ENCODE results near the gene RGS7. TPM values are rescaled to one million over a fixed set of nuclear protein-coding genes. Genes with fewer than 3 reads are reported as not detected.
"Not testable (repeated sequence)": the region's sequence is repeated elsewhere in the genome, so short reads cannot be mapped to it uniquely, and the experiment has no call there.

RGS7 gene
- total RNA-seq, 2 donors from 2014 or later, result 0.26 to 0.99 TPM

GRCh38 chr1:241229711-241230110 is 127.3 kb downstream of the RGS7 start:
- Histone ChIP-seq H3K27ac (peak overlapping the region in 1 of 4 donors; percentile 29), H3K4me3 (no peak overlapping the region), H3K36me3 (replicated peaks in 1 of 2; ENCODE audit: insufficient read depth in 1 of 2, low read depth in 2 of 2) (no peaks in the 10 kb centered on the region), H3K27me3 (no peaks in the 10 kb centered on the region), H3K4me1 (no peaks in the 10 kb centered on the region), H3K9me3 (no peaks in the 10 kb centered on the region)
- no peak for TF ChIP-seq POLR2A (IDR thresholded peaks at IDR 0.05)
- no peak for TF ChIP-seq CTCF (IDR thresholded peaks at IDR 0.05)
- intact Hi-C loops (cut with DNase I), result no loop called here
- 39 to 48% methylated on average over 5 of the region's 5 CpGs for WGBS, 2 donors
- DNase-seq (no peak), ATAC-seq (no peak)

GRCh38 chr1:241229216-241229615 is 127.8 kb downstream of the RGS7 start:
- ATAC-seq, result peak; percentile 53
- Histone ChIP-seq H3K36me3 (replicated peaks in 1 of 2; ENCODE audit: insufficient read depth in 1 of 2, low read depth in 2 of 2) (no peaks in the 10 kb centered on the region), H3K4me3 (no peak overlapping the region), H3K27ac (peak overlapping the region in 1 of 4 donors; percentile 29), H3K9me3 (no peaks in the 10 kb centered on the region), H3K4me1 (no peaks in the 10 kb centered on the region), H3K27me3 (no peaks in the 10 kb centered on the region)
- intact Hi-C loops (cut with DNase I), result no loop called here
- peak; percentile 15 to 35 (median 34) for DNase-seq
- WGBS, 2 donors, result 17 to 23% methylated on average over 11 of the region's 11 CpGs
- TF ChIP-seq CTCF (IDR thresholded peaks at IDR 0.05) (no peak), POLR2A (IDR thresholded peaks at IDR 0.05) (no peak)

GRCh38 chr1:241228339-241228738 is 128.7 kb downstream of the RGS7 start:
- DNase-seq (no peak), ATAC-seq (no peak)
- intact Hi-C loops (cut with DNase I), result no loop called here
- H3K9me3 ChIP-seq, result no peaks in the 10 kb centered on the region
- TF ChIP-seq POLR2A (IDR thresholded peaks at IDR 0.05) (no peak), CTCF (IDR thresholded peaks at IDR 0.05) (no peak)
- no peak overlapping the region for H3K4me3 ChIP-seq
- H3K4me1 ChIP-seq, result no peaks in the 10 kb centered on the region
- no peaks in the 10 kb centered on the region for H3K36me3 ChIP-seq (replicated peaks in 1 of 2; ENCODE audit: insufficient read depth in 1 of 2, low read depth in 2 of 2)
- WGBS, 2 donors, result 62 to 66% methylated on average over 4 of the region's 4 CpGs
- no peak overlapping the region for H3K27ac ChIP-seq
- no peaks in the 10 kb centered on the region for H3K27me3 ChIP-seq

- intact Hi-C loops (cut with DNase I), result no loop called here
- DNase-seq, result no peak
- Histone ChIP-seq H3K4me3 (no peak overlapping the region), H3K36me3 (replicated peaks in 1 of 2; ENCODE audit: insufficient read depth in 1 of 2, low read depth in 2 of 2) (no peaks in the 10 kb centered on the region), H3K9me3 (no peaks in the 10 kb centered on the region), H3K4me1 (no peaks in the 10 kb centered on the region), H3K27me3 (no peaks in the 10 kb centered on the region), H3K27ac (no peak overlapping the region)
- WGBS, 2 donors, result 18 to 43% methylated on average over 1 of the region's 1 CpG
- no peak for ATAC-seq
- TF ChIP-seq CTCF (IDR thresholded peaks at IDR 0.05) (no peak), POLR2A (IDR thresholded peaks at IDR 0.05) (no peak)
These were observed 131.3 kb downstream of the RGS7 start for GRCh38 chr1:241225741-241226140.

GRCh38 chr1:241224189-241224588 is 132.8 kb downstream of the RGS7 start:
- H3K9me3 ChIP-seq; DNase-seq; H3K4me3 ChIP-seq; H3K4me1 ChIP-seq; intact Hi-C loops (cut with DNase I); H3K27me3 ChIP-seq; ATAC-seq; H3K27ac ChIP-seq; H3K36me3 ChIP-seq (replicated peaks in 1 of 2; ENCODE audit: insufficient read depth in 1 of 2, low read depth in 2 of 2): not testable (repeated sequence)
- WGBS, 2 donors, result 80 to 85% methylated on average over 3 of the region's 3 CpGs

- WGBS, 2 donors, result 80 to 91% methylated on average over 4 of the region's 4 CpGs
- H3K27ac ChIP-seq; ATAC-seq; H3K4me3 ChIP-seq; H3K27me3 ChIP-seq; intact Hi-C loops (cut with DNase I); DNase-seq; H3K9me3 ChIP-seq; H3K36me3 ChIP-seq (replicated peaks in 1 of 2; ENCODE audit: insufficient read depth in 1 of 2, low read depth in 2 of 2); H3K4me1 ChIP-seq: not testable (repeated sequence)
These were observed 134.2 kb downstream of the RGS7 start for GRCh38 chr1:241222813-241223212.

Data from body of pancreas (tissue), 4 donors.